ENCODE data around the gene ASB2. TPM values are rescaled to one million over a fixed set of nuclear protein-coding genes. Genes with fewer than 3 reads are reported as not detected.

ASB2 gene
- total RNA-seq, 2 experiments from 2014 or later = 15.8 to 17.0 TPM

GRCh38 chr14:93914278-93914677, 62.1 kb downstream of the ASB2 start:
- ATAC-seq = no peak
- peaks cover 3% of the 10 kb centered on the region for H3K9me3 Mint-ChIP-seq (ENCODE audit: insufficient read depth)
- peak overlapping the region; percentile 64 for H3K27ac Mint-ChIP-seq
- DNase-seq = peak; percentile 49
- ChIA-PET POLR2A (no interaction called here), CTCF (interaction anchor here (1.3 kb wide), 1 partner anchor 222 kb away, joined by 3 read pairs; no protein-coding TSS in a partner anchor)
- peaks cover 4% of the 10 kb centered on the region for H3K36me3 Mint-ChIP-seq (ENCODE audit: low read depth)
- no peak overlapping the region for H3K4me3 Mint-ChIP-seq
- peaks cover 15% of the 10 kb centered on the region for H3K4me1 Mint-ChIP-seq (ENCODE audit: low read depth)
- peaks cover 8% of the 10 kb centered on the region for H3K27me3 Mint-ChIP-seq (ENCODE audit: low read depth)

GRCh38 chr14:93912782-93913181, 63.6 kb downstream of the ASB2 start:
- Mint-ChIP-seq H3K27me3 (ENCODE audit: low read depth) (peaks cover 2% of the 10 kb centered on the region), H3K4me3 (no peak overlapping the region), H3K27ac (no peak overlapping the region), H3K36me3 (ENCODE audit: low read depth) (peaks cover 4% of the 10 kb centered on the region), H3K9me3 (ENCODE audit: insufficient read depth) (peaks cover 3% of the 10 kb centered on the region), H3K4me1 (ENCODE audit: low read depth) (peaks cover 15% of the 10 kb centered on the region)
- DNase-seq = no peak
- ATAC-seq = no peak
- POLR2A ChIA-PET = no interaction called here
- CTCF ChIA-PET = no interaction called here

GRCh38 chr14:93911975-93912615, 64.3 kb downstream of the ASB2 start:
- peaks cover 4% of the 10 kb centered on the region for H3K36me3 Mint-ChIP-seq (ENCODE audit: low read depth)
- H3K27me3 Mint-ChIP-seq (ENCODE audit: low read depth) = no peaks in the 10 kb centered on the region
- ATAC-seq (no peak), DNase-seq (no peak)
- CTCF ChIA-PET = no interaction called here
- POLR2A ChIA-PET = no interaction called here
- peaks cover 3% of the 10 kb centered on the region for H3K9me3 Mint-ChIP-seq (ENCODE audit: insufficient read depth)
- peaks cover 15% of the 10 kb centered on the region for H3K4me1 Mint-ChIP-seq (ENCODE audit: low read depth)
- H3K4me3 Mint-ChIP-seq = no peak overlapping the region
- H3K27ac Mint-ChIP-seq = no peak overlapping the region

- Mint-ChIP-seq H3K36me3 (ENCODE audit: low read depth) (peaks cover 4% of the 10 kb centered on the region), H3K27me3 (ENCODE audit: low read depth) (no peaks in the 10 kb centered on the region), H3K27ac (no peak overlapping the region), H3K9me3 (ENCODE audit: insufficient read depth) (peaks cover 3% of the 10 kb centered on the region), H3K4me3 (no peak overlapping the region), H3K4me1 (ENCODE audit: low read depth) (peaks cover 19% of the 10 kb centered on the region)
- POLR2A ChIA-PET = no interaction called here
- no peak for DNase-seq
- no peak for ATAC-seq
- CTCF ChIA-PET = interaction anchor here (1.7 kb wide), 1 partner anchor 228 kb away, joined by 5 read pairs; no protein-coding TSS in a partner anchor
These were observed 66.8 kb downstream of the ASB2 start for GRCh38 chr14:93909429-93910128.

GRCh38 chr14:93906341-93907329, 69.7 kb downstream of the ASB2 start:
- POLR2A ChIA-PET = no interaction called here
- DNase-seq = peak; percentile 79
- ATAC-seq = peak; percentile 91
- Mint-ChIP-seq H3K27ac (peak overlapping the region; percentile 33), H3K4me1 (ENCODE audit: low read depth) (peaks cover 5% of the 10 kb centered on the region), H3K36me3 (ENCODE audit: low read depth) (no peaks in the 10 kb centered on the region), H3K27me3 (ENCODE audit: low read depth) (peaks cover 4% of the 10 kb centered on the region), H3K9me3 (ENCODE audit: insufficient read depth) (no peaks in the 10 kb centered on the region), H3K4me3 (no peak overlapping the region)
- CTCF ChIA-PET = interaction anchor here (0.6 to 2.3 kb wide), 8 partner anchors 25 to 257 kb away, joined by 3 to 13 read pairs (median 4); no protein-coding TSS in a partner anchor

GRCh38 chr14:93905623-93906022, 70.7 kb downstream of the ASB2 start:
- Mint-ChIP-seq H3K27ac (no peak overlapping the region), H3K4me1 (ENCODE audit: low read depth) (peaks cover 4% of the 10 kb centered on the region), H3K4me3 (no peak overlapping the region), H3K27me3 (ENCODE audit: low read depth) (peaks cover 4% of the 10 kb centered on the region), H3K36me3 (ENCODE audit: low read depth) (no peaks in the 10 kb centered on the region), H3K9me3 (ENCODE audit: insufficient read depth) (no peaks in the 10 kb centered on the region)
- DNase-seq (no peak), ATAC-seq (no peak)
- ChIA-PET CTCF (interaction anchor here (1.6 to 1.9 kb wide), 3 partner anchors 34 to 256 kb away, joined by 3 to 6 read pairs (median 4); no protein-coding TSS in a partner anchor), POLR2A (no interaction called here)

- ChIA-PET POLR2A (no interaction called here), CTCF (no interaction called here)
- DNase-seq = no peak
- peaks cover 4% of the 10 kb centered on the region for H3K27me3 Mint-ChIP-seq (ENCODE audit: low read depth)
- no peak overlapping the region for H3K4me3 Mint-ChIP-seq
- no peak overlapping the region for H3K27ac Mint-ChIP-seq
- ATAC-seq = no peak
- no peaks in the 10 kb centered on the region for H3K36me3 Mint-ChIP-seq (ENCODE audit: low read depth)
- peaks cover 4% of the 10 kb centered on the region for H3K4me1 Mint-ChIP-seq (ENCODE audit: low read depth)
- no peaks in the 10 kb centered on the region for H3K9me3 Mint-ChIP-seq (ENCODE audit: insufficient read depth)
These were observed 72.8 kb downstream of the ASB2 start for GRCh38 chr14:93903342-93904184.

GRCh38 chr14:93902619-93903307, 73.6 kb downstream of the ASB2 start:
- ChIA-PET CTCF (no interaction called here), POLR2A (no interaction called here)
- Mint-ChIP-seq H3K9me3 (ENCODE audit: insufficient read depth) (no peaks in the 10 kb centered on the region), H3K27ac (no peak overlapping the region), H3K36me3 (ENCODE audit: low read depth) (no peaks in the 10 kb centered on the region), H3K27me3 (ENCODE audit: low read depth) (peaks cover 4% of the 10 kb centered on the region), H3K4me1 (ENCODE audit: low read depth) (peaks cover 4% of the 10 kb centered on the region), H3K4me3 (no peak overlapping the region)
- ATAC-seq (no peak), DNase-seq (no peak)

GRCh38 chr14:93901813-93902212, 74.6 kb downstream of the ASB2 start:
- ATAC-seq (no peak), DNase-seq (no peak)
- Mint-ChIP-seq H3K36me3 (ENCODE audit: low read depth) (no peaks in the 10 kb centered on the region), H3K9me3 (ENCODE audit: insufficient read depth) (no peaks in the 10 kb centered on the region), H3K27me3 (ENCODE audit: low read depth) (peaks cover 4% of the 10 kb centered on the region), H3K4me1 (ENCODE audit: low read depth) (peaks cover 4% of the 10 kb centered on the region), H3K27ac (no peak overlapping the region), H3K4me3 (no peak overlapping the region)
- ChIA-PET CTCF (no interaction called here), POLR2A (no interaction called here)

- no peak overlapping the region for H3K4me3 Mint-ChIP-seq
- CTCF ChIA-PET = no interaction called here
- no peak for ATAC-seq
- H3K27me3 Mint-ChIP-seq (ENCODE audit: low read depth) = peaks cover 6% of the 10 kb centered on the region
- no peaks in the 10 kb centered on the region for H3K9me3 Mint-ChIP-seq (ENCODE audit: insufficient read depth)
- H3K27ac Mint-ChIP-seq = no peak overlapping the region
- DNase-seq = no peak
- H3K4me1 Mint-ChIP-seq (ENCODE audit: low read depth) = no peaks in the 10 kb centered on the region
- no peaks in the 10 kb centered on the region for H3K36me3 Mint-ChIP-seq (ENCODE audit: low read depth)
- POLR2A ChIA-PET = interaction anchor here (0.6 kb wide), 1 partner anchor 296 kb away, joined by 3 read pairs; no protein-coding TSS in a partner anchor
These were observed 77.6 kb downstream of the ASB2 start for GRCh38 chr14:93898731-93899130.
